ENCODE data around the gene KDM5C. TPM values are rescaled to one million over a fixed set of nuclear protein-coding genes. Genes with fewer than 3 reads are reported as not detected.

KDM5C gene
- total and polyA plus RNA-seq, 2 of the 8 experiments (the other 6 are each of a cell fraction or from before 2014, with no cell fraction given): 42.4 to 82.2 TPM

DNA sequence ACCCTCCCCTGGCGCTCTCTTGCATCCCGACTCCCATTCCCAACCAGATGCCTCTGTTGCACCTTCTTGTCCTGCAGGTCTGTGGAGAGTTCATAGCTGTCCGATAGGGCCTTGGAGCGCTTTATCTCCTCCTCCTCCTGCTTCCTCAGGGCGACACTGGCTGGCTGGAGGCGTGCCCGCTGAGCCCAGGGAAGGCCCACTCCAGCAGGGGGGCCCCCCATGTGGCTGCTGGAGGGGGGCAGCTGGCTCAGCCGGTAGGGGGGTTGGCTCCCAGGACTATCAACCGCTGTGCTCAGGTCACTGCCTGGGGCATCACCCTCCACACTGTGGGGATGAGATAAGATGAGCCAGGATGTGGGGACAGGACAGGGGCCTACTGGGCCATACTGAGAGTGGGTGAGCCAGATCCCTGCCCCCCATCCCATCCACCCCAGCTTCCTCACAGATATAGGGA is 30.8 kb upstream of the KDM5C start:
- peaks cover 0 to 1% of the 10 kb centered on the region in 2 experiments for H4K20me1 ChIP-seq (replicated peaks in 1 of 2; ENCODE audit: control insufficient read depth in 1 of 2, insufficient read depth in 2 of 2, low read length in 2 of 2)
- H2BK15ac ChIP-seq (ENCODE audit: low read length): no peak overlapping the region
- ChIA-PET POLR2A (ENCODE audit: partially characterized antibody) (interaction anchor here (1.8 kb wide), 1 partner anchor 30 kb away, joined by 7 read pairs; the partner anchor contains the start of gene KDM5C), CTCF (ENCODE audit: partially characterized antibody) (interaction anchor here (0.9 to 2.5 kb wide), 3 partner anchors 8 to 17 kb away, joined by 3 to 12 read pairs (median 3); no protein-coding TSS in a partner anchor)
- H2BK120ac ChIP-seq (replicated peaks; ENCODE audit: low read depth, low read length): no peak overlapping the region
- H3K4me1 ChIP-seq (replicated peaks in 1 of 4; ENCODE audit: control insufficient read depth in 3 of 4, insufficient read depth in 4 of 4, low read length in 3 of 4): peaks cover 0 to 11% (median 4%) of the 10 kb centered on the region in 4 experiments; a peak in 5 of 7 replicates
- no peaks in the 10 kb centered on the region for H3K23me2 ChIP-seq (ENCODE audit: low read depth, low read length)
- no peaks in the 10 kb centered on the region for H3K9me3 ChIP-seq (ENCODE audit: insufficient read depth in 2 of 2, low read depth in 1 of 2, low read length in 1 of 2)
- no peak for FAIRE-seq
- 83% methylated on average over 5 of the region's 9 CpGs; no CpG with 5 or more reads in 1 of the 2 experiments for WGBS, 2 experiments (ENCODE audit: extremely low coverage in 1 of 2, insufficient coverage in 1 of 2, insufficient read length in 1 of 2, insufficient replicate concordance in 2 of 2, low coverage in 1 of 2, low lambda C conversion rate in 2 of 2, missing lambda C conversion rate in 1 of 2)
- no peak overlapping the region for H2BK12ac ChIP-seq (ENCODE audit: low read depth, low read length)
- H3K27me3 ChIP-seq (replicated peaks in 1 of 4; ENCODE audit: control insufficient read depth in 3 of 4, extremely low read depth in 1 of 4, insufficient read depth in 3 of 4, low read length in 3 of 4): no peaks in the 10 kb centered on the region
- no peak overlapping the region for H3K4me3 ChIP-seq (ENCODE audit: extremely low read depth in 1 of 4, insufficient read depth in 2 of 4, low read depth in 3 of 4, low read length in 4 of 4)
- no peak overlapping the region for H3K18ac ChIP-seq (ENCODE audit: extremely low read depth, low read length)
- no peak overlapping the region for H3K14ac ChIP-seq (ENCODE audit: insufficient read length)
- no peaks in the 10 kb centered on the region for H3K79me2 ChIP-seq (ENCODE audit: control insufficient read depth in 1 of 2, insufficient read depth in 2 of 2, low read length in 2 of 2)
- no peak overlapping the region for H3K4ac ChIP-seq (replicated peaks; ENCODE audit: insufficient read length, low read depth, low read length)
- H3K4me2 ChIP-seq (ENCODE audit: insufficient read depth in 1 of 2, low read depth in 2 of 2, low read length in 2 of 2): no peak overlapping the region
- H3K36me3 ChIP-seq (ENCODE audit: control insufficient read depth in 2 of 4, insufficient read depth in 4 of 4, low read length in 3 of 4): no peaks in the 10 kb centered on the region
- H4K5ac ChIP-seq (ENCODE audit: insufficient read length, low read depth, low read length): no peak overlapping the region
- H2BK5ac ChIP-seq (ENCODE audit: low read depth, low read length): no peak overlapping the region
- no peak overlapping the region for H3K56ac ChIP-seq (replicated peaks; ENCODE audit: insufficient read length, low read depth, low read length)
- H3K27ac ChIP-seq (ENCODE audit: low read depth, low read length): no peak overlapping the region
- H4K91ac ChIP-seq (replicated peaks; ENCODE audit: insufficient read length, low read length): no peak overlapping the region
- H3K9ac ChIP-seq (replicated peaks in 1 of 4; ENCODE audit: extremely low read depth in 1 of 4, low read depth in 3 of 4, low read length in 3 of 4): no peak overlapping the region
- H2BK20ac ChIP-seq (ENCODE audit: low read length): no peak overlapping the region
- no peak for DNase-seq (ENCODE audit: low read depth in 1 of 2, low spot score in 2 of 2)
- no peak overlapping the region for H2AFZ ChIP-seq (ENCODE audit: low read length)
- no peaks in the 10 kb centered on the region for H3K79me1 ChIP-seq (ENCODE audit: low read depth, low read length)
- no peak overlapping the region for H3K23ac ChIP-seq (ENCODE audit: insufficient read length)
- H4K8ac ChIP-seq (ENCODE audit: extremely low read depth, insufficient read depth, low read length): no peak overlapping the region
- H2AK5ac ChIP-seq (ENCODE audit: low read depth, low read length): no peak overlapping the region
- TF ChIP-seq CHD2 (IDR thresholded peaks at IDR 0.05; ENCODE audit: low read length): no peak
- TF ChIP-seq, protein P1, sequence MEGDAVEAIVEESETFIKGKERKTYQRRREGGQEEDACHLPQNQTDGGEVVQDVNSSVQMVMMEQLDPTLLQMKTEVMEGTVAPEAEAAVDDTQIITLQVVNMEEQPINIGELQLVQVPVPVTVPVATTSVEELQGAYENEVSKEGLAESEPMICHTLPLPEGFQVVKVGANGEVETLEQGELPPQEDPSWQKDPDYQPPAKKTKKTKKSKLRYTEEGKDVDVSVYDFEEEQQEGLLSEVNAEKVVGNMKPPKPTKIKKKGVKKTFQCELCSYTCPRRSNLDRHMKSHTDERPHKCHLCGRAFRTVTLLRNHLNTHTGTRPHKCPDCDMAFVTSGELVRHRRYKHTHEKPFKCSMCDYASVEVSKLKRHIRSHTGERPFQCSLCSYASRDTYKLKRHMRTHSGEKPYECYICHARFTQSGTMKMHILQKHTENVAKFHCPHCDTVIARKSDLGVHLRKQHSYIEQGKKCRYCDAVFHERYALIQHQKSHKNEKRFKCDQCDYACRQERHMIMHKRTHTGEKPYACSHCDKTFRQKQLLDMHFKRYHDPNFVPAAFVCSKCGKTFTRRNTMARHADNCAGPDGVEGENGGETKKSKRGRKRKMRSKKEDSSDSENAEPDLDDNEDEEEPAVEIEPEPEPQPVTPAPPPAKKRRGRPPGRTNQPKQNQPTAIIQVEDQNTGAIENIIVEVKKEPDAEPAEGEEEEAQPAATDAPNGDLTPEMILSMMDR (IDR thresholded peaks at IDR 0.05; ENCODE audit: control extremely low read depth in 1 of 3, insufficient read depth in 1 of 3, low read depth in 1 of 3, low read length in 3 of 3): no peak
- TF ChIP-seq BCL11A (IDR thresholded peaks at IDR 0.05; ENCODE audit: low read depth in 2 of 2, low read length in 2 of 2): no peak

All from H1 (cell line).